OCI-LY7 (cell line): ENCODE results near the gene SEMA3E. TPM values are rescaled to one million over a fixed set of nuclear protein-coding genes. Genes with fewer than 3 reads are reported as not detected.

Experiments used
- BruUV-seq: library from RNA; stranded (reverse); fragments of 400-500 nt; replicated peaks from 2 replicates; lab custom pipeline; 2021; lab: Mats Ljungman, UMichigan
- CTCF ChIA-PET: fragments of 300-600 bp; sonication (Branson Sonifier 250); formaldehyde crosslinking; loops from one replicate; lab custom pipeline; 2022; ENCODE audit warnings: antibody characterized with exemption; ENCODE audit not compliant: unreplicated experiment; lab: Charles Lee
- POLR2A ChIA-PET: fragments of 300-600 bp; sonication (Branson Sonifier 250); formaldehyde crosslinking; loops from one replicate; lab custom pipeline; 2022; ENCODE audit warnings: antibody characterized with exemption; lab: Charles Lee
- DNase-seq: peaks from one replicate; pipeline ENCODE4 v3.0.0-alpha.2; 2015; ENCODE audit warnings: low spot score
- H2AFZ ChIP-seq: fragments of 200-600 bp; sonication (generic), shearing (Covaris generic); 2 replicates; pipeline ENCODE4 v1.6.1; 2014; ENCODE audit warnings: mild to moderate bottlenecking, antibody characterized with exemption, low read length, moderate library complexity
- H3K27ac ChIP-seq: fragments of 200-600 bp; sonication (generic); 2 replicates; pipeline ENCODE4 v1.5.1; 2014; ENCODE audit warnings: mixed run types, low read depth, mild to moderate bottlenecking, moderate library complexity, low read length, inconsistent platforms; ENCODE audit not compliant: poor library complexity, severe bottlenecking
- H3K36me3 ChIP-seq: fragments of 200-600 bp; sonication (generic); 2 replicates; pipeline ENCODE4 v1.6.1; 2014; ENCODE audit warnings: mild to moderate bottlenecking, antibody characterized with exemption, low read length, moderate library complexity, mixed read lengths; ENCODE audit not compliant: insufficient read depth
- H3K4me1 ChIP-seq: fragments of 200-600 bp; sonication (generic); 2 replicates; pipeline ENCODE4 v1.5.1; 2014; ENCODE audit warnings: mild to moderate bottlenecking, low read length; ENCODE audit not compliant: insufficient read depth, poor library complexity, severe bottlenecking
- H3K4me2 ChIP-seq: fragments of 200-600 bp; sonication (generic); 2 replicates; pipeline ENCODE4 v1.6.1; 2014; ENCODE audit warnings: mild to moderate bottlenecking, low read length
- H3K4me3 ChIP-seq: fragments of 200-600 bp; sonication (generic); 2 replicates; pipeline ENCODE4 v1.5.1; 2014; ENCODE audit warnings: mild to moderate bottlenecking, low read depth, low read length; ENCODE audit not compliant: poor library complexity, severe bottlenecking
- H3K79me2 ChIP-seq: fragments of 200-600 bp; sonication (generic); 2 replicates; pipeline ENCODE4 v1.6.1; 2016; ENCODE audit warnings: low read depth, mild to moderate bottlenecking, low read length, moderate library complexity, mixed read lengths; ENCODE audit not compliant: insufficient read depth
- H3K9me2 ChIP-seq: fragments of 200-600 bp; sonication (generic); 2 replicates; pipeline ENCODE4 v1.6.1; 2016; ENCODE audit warnings: mild to moderate bottlenecking, low read length, mixed read lengths; ENCODE audit not compliant: insufficient read depth
- H3K9me3 ChIP-seq: fragments of 200-600 bp; sonication (generic); 2 replicates; pipeline ENCODE4 v1.6.1; 2014; ENCODE audit warnings: mild to moderate bottlenecking, mixed run types, low read length, mixed read lengths
- H4K20me1 ChIP-seq: fragments of 200-600 bp; sonication (generic); 2 replicates; pipeline ENCODE4 v1.6.1; 2014; ENCODE audit warnings: mild to moderate bottlenecking, antibody characterized with exemption, low read length, moderate library complexity, mixed read lengths; ENCODE audit not compliant: insufficient read depth
- CTCF ChIP-seq: fragments of 200-600 bp; sonication (generic); conservative IDR thresholded peaks from 2 replicates; pipeline ENCODE4 v1.5.1; 2014; ENCODE audit warnings: mild to moderate bottlenecking, antibody characterized with exemption, low read length, moderate library complexity, mixed read lengths
- EZH2phosphoT487 ChIP-seq: fragments of 200-600 bp; sonication (generic); IDR thresholded peaks from 2 replicates; pipeline ENCODE4 v1.6.1; 2018; ENCODE audit warnings: low read depth, borderline replicate concordance, mild to moderate bottlenecking, mixed run types, antibody characterized with exemption, low read length, moderate library complexity, mixed read lengths
- intact Hi-C: fragments of 100-400 bp; cut with micrococcal nuclease; formaldehyde crosslinking; loops from one replicate; pipeline ENCODE4 v1.10.0; 2022; ENCODE audit not compliant: unreplicated experiment
- total RNA-seq, 2 experiments: library from RNA; depleted of rRNA in 1 of 2; stranded (reverse); fragments of >200 nt in 1 of 2; shearing (Covaris generic) in 1 of 2; gene quantifications; 2 replicates each; pipeline ENCODE4 v1.2.3, GENCODE V29; 2014 to 2022

Gene SEMA3E
- total RNA-seq, 2 experiments from 2014 or later, result 0.06 TPM; not detected in 1

DNA sequence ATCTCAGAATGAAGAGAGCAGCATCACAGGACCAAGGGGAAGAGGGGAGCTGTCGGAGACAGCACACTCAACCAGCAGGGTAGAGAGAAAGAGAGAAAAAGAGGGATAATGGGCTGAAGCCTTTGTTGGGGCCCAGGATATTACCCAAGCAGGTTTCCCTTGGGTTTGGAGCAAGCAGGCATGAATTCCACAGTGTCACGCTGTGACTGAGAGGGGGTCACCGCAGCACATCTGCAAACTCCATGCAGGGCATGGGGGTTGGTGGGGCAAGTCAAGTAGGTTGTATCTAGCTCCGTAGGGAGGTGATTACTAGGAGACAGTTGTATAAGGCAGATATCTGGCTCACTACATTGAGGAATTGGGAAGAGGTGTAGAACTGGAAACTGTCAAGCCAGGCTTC lies 42.2 kb upstream of the SEMA3E start:
- ChIA-PET POLR2A (no interaction called here), CTCF (no interaction called here)
- intact Hi-C loops, result no loop called here
- no peaks in the 10 kb centered on the region for H3K9me2 ChIP-seq
- H3K9me3 ChIP-seq, result no peaks in the 10 kb centered on the region
- no peak overlapping the region for H2AFZ ChIP-seq
- H3K36me3 ChIP-seq, result no peaks in the 10 kb centered on the region
- H4K20me1 ChIP-seq, result no peaks in the 10 kb centered on the region
- no peak overlapping the region for H3K4me2 ChIP-seq
- no peak overlapping the region for H3K27ac ChIP-seq
- DNase-seq, result no peak
- H3K4me3 ChIP-seq, result no peak overlapping the region
- H3K4me1 ChIP-seq, result no peaks in the 10 kb centered on the region
- no TSS peak for BruUV-seq
- no peak for TF ChIP-seq CTCF
- TF ChIP-seq EZH2phosphoT487, result no peak
- H3K79me2 ChIP-seq, result no peaks in the 10 kb centered on the region

DNA sequence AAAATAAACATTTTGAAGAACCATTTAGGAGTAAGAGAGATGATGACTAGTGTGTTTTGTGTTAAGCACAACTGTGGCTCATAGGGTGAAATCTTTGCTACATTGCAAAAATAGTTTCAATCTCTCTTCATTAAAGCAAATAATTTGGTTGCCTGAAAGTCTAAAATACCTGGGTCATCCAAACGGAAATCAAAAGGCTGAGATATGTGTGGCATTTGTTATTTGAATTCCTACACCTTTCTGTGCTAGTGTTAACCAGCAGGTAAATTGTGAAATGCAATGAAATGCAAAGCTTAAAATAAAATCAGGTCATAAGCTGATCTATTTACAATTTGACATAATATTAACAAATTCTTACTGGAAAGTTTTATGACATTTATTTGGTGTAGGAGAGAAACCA lies 40.9 kb upstream of the SEMA3E start:
- CTCF ChIA-PET, result interaction anchor here (0.5 kb wide), 1 partner anchor 1197 kb away, joined by 3 read pairs; no protein-coding TSS in a partner anchor
- POLR2A ChIA-PET, result no interaction called here
- intact Hi-C loops, result no loop called here
- no TSS peak for BruUV-seq
- Histone ChIP-seq H3K36me3 (no peaks in the 10 kb centered on the region), H2AFZ (no peak overlapping the region), H3K4me3 (no peak overlapping the region), H4K20me1 (no peaks in the 10 kb centered on the region), H3K4me2 (no peak overlapping the region), H3K79me2 (no peaks in the 10 kb centered on the region), H3K9me3 (no peaks in the 10 kb centered on the region), H3K4me1 (no peaks in the 10 kb centered on the region), H3K9me2 (no peaks in the 10 kb centered on the region), H3K27ac (no peak overlapping the region)
- TF ChIP-seq EZH2phosphoT487, result no peak
- no peak for TF ChIP-seq CTCF
- no peak for DNase-seq

GRCh38 chr7:83686416-83686815 lies 37.5 kb upstream of the SEMA3E start:
- H2AFZ ChIP-seq, result no peak overlapping the region
- H3K4me3 ChIP-seq, result no peak overlapping the region
- BruUV-seq, result no TSS peak
- ChIA-PET POLR2A (no interaction called here), CTCF (no interaction called here)
- H3K4me2 ChIP-seq, result no peak overlapping the region
- no peaks in the 10 kb centered on the region for H3K9me2 ChIP-seq
- no peaks in the 10 kb centered on the region for H3K4me1 ChIP-seq
- no peaks in the 10 kb centered on the region for H4K20me1 ChIP-seq
- H3K79me2 ChIP-seq, result no peaks in the 10 kb centered on the region
- no peak for DNase-seq
- no peaks in the 10 kb centered on the region for H3K36me3 ChIP-seq
- H3K9me3 ChIP-seq, result no peaks in the 10 kb centered on the region
- intact Hi-C loops, result no loop called here
- TF ChIP-seq EZH2phosphoT487 (no peak), CTCF (no peak)
- no peak overlapping the region for H3K27ac ChIP-seq
